ENCODE data around the gene INIP. TPM values are rescaled to one million over a fixed set of nuclear protein-coding genes. Genes with fewer than 3 reads are reported as not detected.

INIP gene
- total and polyA plus RNA-seq, 2 of the 13 experiments (the other 11 are each of a cell fraction or from before 2014, with no cell fraction given) = 13.6 to 28.6 TPM

DNA sequence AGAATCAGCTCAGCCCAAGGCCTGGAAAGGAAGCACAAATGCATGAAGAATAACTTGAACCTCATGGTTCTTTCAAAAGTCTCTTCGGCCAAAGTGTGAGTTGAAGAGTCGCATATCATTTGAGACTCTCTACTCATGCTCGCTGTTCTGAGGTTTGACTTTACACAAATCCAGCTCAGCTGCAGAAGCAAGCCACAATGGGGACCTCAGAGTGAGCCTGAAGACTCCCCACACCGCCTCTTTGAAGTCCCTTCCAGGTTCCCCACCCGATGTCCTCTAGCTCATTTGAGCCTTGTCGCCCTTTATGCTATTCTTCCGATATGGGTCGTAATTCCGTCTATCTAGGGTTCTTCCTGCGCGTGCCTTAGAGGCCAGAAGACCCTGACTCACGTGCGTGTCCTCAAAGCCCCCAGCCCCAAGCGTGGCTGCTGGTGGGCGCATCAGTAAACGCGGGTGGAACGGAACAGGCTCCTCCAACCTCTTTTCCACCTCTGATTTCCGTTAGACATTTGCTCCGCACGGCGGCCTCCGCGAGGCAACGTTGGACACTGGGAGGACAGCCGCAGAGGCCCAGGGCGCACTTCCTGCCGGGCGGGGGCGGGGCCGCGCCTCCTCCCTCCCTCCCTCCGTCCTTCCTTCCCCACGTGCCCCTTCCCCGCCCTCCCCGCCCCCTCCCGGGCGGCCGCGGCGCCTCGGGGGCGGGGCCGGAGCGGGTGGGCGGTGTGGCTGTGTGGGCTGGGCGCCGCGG is 32.3 kb upstream of the INIP start, which contains the start of gene SNX30 (continued):
- TF ChIP-seq, protein P1, sequence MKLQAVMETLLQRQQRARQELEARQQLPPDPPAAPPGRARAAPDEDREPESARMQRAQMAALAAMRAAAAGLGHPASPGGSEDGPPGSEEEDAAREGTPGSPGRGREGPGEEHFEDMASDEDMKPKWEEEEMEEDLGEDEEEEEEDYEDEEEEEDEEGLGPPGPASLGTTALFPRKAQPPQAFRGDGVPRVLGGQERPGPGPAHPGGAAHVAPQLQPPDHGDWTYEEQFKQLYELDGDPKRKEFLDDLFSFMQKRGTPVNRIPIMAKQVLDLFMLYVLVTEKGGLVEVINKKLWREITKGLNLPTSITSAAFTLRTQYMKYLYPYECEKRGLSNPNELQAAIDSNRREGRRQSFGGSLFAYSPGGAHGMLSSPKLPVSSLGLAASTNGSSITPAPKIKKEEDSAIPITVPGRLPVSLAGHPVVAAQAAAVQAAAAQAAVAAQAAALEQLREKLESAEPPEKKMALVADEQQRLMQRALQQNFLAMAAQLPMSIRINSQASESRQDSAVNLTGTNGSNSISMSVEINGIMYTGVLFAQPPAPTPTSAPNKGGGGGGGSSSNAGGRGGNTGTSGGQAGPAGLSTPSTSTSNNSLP (IDR thresholded peaks at IDR 0.05; ENCODE audit: low read depth, low read length) = no peak
- no peak for TF ChIP-seq ZNF549 (CRISPR knock-in tag; IDR thresholded peaks at IDR 0.05)
- TF ChIP-seq HNRNPUL1 (IDR thresholded peaks at IDR 0.05; ENCODE audit: low read depth, low read length) = no peak
- TF ChIP-seq HMGA1 (CRISPR knock-in tag; conservative IDR thresholded peaks at IDR 0.05) = no peak
- no peak for TF ChIP-seq PAWR (CRISPR knock-in tag; IDR thresholded peaks at IDR 0.05; ENCODE audit: borderline replicate concordance)
- no peak for TF ChIP-seq SETDB1 (CRISPR knock-in tag; IDR thresholded peaks at IDR 0.05; ENCODE audit: borderline replicate concordance)
- TF ChIP-seq ZNF446 (CRISPR knock-in tag; IDR thresholded peaks at IDR 0.05) = peak; percentile 84; the same call in 1 of the 2 replicates
- TF ChIP-seq, protein P2, sequence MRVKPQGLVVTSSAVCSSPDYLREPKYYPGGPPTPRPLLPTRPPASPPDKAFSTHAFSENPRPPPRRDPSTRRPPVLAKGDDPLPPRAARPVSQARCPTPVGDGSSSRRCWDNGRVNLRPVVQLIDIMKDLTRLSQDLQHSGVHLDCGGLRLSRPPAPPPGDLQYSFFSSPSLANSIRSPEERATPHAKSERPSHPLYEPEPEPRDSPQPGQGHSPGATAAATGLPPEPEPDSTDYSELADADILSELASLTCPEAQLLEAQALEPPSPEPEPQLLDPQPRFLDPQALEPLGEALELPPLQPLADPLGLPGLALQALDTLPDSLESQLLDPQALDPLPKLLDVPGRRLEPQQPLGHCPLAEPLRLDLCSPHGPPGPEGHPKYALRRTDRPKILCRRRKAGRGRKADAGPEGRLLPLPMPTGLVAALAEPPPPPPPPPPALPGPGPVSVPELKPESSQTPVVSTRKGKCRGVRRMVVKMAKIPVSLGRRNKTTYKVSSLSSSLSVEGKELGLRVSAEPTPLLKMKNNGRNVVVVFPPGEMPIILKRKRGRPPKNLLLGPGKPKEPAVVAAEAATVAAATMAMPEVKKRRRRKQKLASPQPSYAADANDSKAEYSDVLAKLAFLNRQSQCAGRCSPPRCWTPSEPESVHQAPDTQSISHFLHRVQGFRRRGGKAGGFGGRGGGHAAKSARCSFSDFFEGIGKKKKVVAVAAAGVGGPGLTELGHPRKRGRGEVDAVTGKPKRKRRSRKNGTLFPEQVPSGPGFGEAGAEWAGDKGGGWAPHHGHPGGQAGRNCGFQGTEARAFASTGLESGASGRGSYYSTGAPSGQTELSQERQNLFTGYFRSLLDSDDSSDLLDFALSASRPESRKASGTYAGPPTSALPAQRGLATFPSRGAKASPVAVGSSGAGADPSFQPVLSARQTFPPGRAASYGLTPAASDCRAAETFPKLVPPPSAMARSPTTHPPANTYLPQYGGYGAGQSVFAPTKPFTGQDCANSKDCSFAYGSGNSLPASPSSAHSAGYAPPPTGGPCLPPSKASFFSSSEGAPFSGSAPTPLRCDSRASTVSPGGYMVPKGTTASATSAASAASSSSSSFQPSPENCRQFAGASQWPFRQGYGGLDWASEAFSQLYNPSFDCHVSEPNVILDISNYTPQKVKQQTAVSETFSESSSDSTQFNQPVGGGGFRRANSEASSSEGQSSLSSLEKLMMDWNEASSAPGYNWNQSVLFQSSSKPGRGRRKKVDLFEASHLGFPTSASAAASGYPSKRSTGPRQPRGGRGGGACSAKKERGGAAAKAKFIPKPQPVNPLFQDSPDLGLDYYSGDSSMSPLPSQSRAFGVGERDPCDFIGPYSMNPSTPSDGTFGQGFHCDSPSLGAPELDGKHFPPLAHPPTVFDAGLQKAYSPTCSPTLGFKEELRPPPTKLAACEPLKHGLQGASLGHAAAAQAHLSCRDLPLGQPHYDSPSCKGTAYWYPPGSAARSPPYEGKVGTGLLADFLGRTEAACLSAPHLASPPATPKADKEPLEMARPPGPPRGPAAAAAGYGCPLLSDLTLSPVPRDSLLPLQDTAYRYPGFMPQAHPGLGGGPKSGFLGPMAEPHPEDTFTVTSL (CRISPR knock-in tag; IDR thresholded peaks at IDR 0.05; ENCODE audit: borderline replicate concordance) = 0 out of 2 replicates have a peak, but pooled peaks have one; percentile 39
- no peak for TF ChIP-seq RFX3 (CRISPR knock-in tag; IDR thresholded peaks at IDR 0.05)
- TF ChIP-seq, protein P3, sequence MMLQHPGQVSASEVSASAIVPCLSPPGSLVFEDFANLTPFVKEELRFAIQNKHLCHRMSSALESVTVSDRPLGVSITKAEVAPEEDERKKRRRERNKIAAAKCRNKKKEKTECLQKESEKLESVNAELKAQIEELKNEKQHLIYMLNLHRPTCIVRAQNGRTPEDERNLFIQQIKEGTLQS (CRISPR knock-in tag; IDR thresholded peaks at IDR 0.05) = no peak; the same call in 1 of the 2 replicates
- TF ChIP-seq NFE2L2 (IDR thresholded peaks at IDR 0.05; ENCODE audit: low read length) = no peak
- peak; percentile 47 for TF ChIP-seq YY1 (IDR thresholded peaks at IDR 0.05; ENCODE audit: insufficient read depth, insufficient replicate concordance, low read depth, low read length)
- TF ChIP-seq, protein P4, sequence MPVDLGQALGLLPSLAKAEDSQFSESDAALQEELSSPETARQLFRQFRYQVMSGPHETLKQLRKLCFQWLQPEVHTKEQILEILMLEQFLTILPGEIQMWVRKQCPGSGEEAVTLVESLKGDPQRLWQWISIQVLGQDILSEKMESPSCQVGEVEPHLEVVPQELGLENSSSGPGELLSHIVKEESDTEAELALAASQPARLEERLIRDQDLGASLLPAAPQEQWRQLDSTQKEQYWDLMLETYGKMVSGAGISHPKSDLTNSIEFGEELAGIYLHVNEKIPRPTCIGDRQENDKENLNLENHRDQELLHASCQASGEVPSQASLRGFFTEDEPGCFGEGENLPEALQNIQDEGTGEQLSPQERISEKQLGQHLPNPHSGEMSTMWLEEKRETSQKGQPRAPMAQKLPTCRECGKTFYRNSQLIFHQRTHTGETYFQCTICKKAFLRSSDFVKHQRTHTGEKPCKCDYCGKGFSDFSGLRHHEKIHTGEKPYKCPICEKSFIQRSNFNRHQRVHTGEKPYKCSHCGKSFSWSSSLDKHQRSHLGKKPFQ (CRISPR knock-in tag; IDR thresholded peaks at IDR 0.05; ENCODE audit: insufficient replicate concordance) = peak; percentile 26
- TF ChIP-seq ELF1 (CRISPR knock-in tag; IDR thresholded peaks at IDR 0.05) = peak; percentile 76
- no peak for TF ChIP-seq NR2F1 (CRISPR knock-in tag; IDR thresholded peaks at IDR 0.05)
- TF ChIP-seq, protein P5, sequence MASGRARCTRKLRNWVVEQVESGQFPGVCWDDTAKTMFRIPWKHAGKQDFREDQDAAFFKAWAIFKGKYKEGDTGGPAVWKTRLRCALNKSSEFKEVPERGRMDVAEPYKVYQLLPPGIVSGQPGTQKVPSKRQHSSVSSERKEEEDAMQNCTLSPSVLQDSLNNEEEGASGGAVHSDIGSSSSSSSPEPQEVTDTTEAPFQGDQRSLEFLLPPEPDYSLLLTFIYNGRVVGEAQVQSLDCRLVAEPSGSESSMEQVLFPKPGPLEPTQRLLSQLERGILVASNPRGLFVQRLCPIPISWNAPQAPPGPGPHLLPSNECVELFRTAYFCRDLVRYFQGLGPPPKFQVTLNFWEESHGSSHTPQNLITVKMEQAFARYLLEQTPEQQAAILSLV (CRISPR knock-in tag; IDR thresholded peaks at IDR 0.05; ENCODE audit: borderline replicate concordance) = no peak
